ENCODE results near the gene GRAP2.

DNA sequence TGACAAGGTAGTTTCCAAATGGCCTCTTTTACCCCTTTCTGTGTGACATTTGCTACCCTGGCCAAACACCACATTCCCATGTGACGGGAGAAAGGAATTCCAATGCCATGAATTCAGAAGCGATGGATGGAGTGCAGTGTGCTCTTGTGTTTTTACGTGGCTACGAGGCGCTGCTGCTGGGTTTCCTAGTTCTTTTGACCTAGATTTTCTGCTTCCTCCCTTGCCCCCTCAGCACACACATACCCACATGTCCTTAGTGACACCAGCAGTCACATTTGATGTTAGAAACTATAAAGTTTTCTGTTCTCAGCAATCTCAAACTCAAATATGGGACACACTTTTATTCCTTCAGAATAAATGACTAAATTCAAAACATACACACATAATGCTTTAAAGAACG lies 51.5 kb downstream of the GRAP2 start:
- TF ChIP-seq CTCF (IDR thresholded peaks at IDR 0.05), result no peak
- TF ChIP-seq POLR2A (IDR thresholded peaks at IDR 0.05), result no peak
